Fibroblast of the aortic adventitia (primary cell): ENCODE data around the gene PALM3. TPM values are rescaled to one million over a fixed set of nuclear protein-coding genes. Genes with fewer than 3 reads are reported as not detected.
A peak's percentile ranks its signal among the peaks of the same experiment; 100 is the strongest.
"Not testable (repeated sequence)": the region's sequence is repeated elsewhere in the genome, so short reads cannot be mapped to it uniquely, and the experiment has no call there.

ENCODE experiments used
- DNase-seq: peaks from one replicate; pipeline ENCODE4 v3.0.0-alpha.2; 2010; ENCODE audit warnings: low read depth
- H3K4me3 ChIP-seq: 2 replicates; pipeline ENCODE4 v1.5.1; 2011; ENCODE audit warnings: low read depth, mild to moderate bottlenecking, control low read depth, low read length, moderate library complexity
- total RNA-seq: library from RNA; depleted of rRNA; stranded (reverse); fragments of >200 nt; gene quantifications from 2 replicates; pipeline ENCODE4 v1.2.3, GENCODE V29; 2012; ENCODE audit warnings: low replicate concordance
- TF ChIP-seq, protein P1 (sequence below): IDR thresholded peaks from 2 replicates; pipeline ENCODE4 v1.5.1; 2011; ENCODE audit warnings: mild to moderate bottlenecking, low read length, control low read depth, inconsistent platforms; ENCODE audit not compliant: insufficient read depth

PALM3 gene
- total RNA-seq, 1 donor, result not detected

DNA sequence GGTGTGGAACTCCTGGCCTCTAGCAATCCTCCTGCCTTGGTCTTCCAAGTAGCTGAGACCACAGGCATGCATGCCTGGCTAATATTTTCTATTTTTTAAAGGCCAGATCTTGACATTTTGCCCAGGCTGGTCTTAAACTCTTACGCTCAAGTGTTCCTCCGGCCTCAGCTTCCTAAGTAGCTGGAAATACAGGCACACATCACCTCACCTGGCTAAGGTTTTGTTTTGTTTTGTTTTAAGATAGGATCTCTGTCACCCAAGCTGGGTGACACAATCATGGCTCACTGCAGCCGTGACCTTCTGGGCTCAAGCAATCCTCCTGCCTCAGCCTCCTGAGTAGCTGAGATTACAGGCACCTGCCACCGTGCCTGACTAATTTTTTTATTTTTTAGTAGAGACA, 39.4 kb downstream of the PALM3 start:
- peak; percentile 64 for DNase-seq
- H3K4me3 ChIP-seq, result no peak overlapping the region
- TF ChIP-seq, protein P1, sequence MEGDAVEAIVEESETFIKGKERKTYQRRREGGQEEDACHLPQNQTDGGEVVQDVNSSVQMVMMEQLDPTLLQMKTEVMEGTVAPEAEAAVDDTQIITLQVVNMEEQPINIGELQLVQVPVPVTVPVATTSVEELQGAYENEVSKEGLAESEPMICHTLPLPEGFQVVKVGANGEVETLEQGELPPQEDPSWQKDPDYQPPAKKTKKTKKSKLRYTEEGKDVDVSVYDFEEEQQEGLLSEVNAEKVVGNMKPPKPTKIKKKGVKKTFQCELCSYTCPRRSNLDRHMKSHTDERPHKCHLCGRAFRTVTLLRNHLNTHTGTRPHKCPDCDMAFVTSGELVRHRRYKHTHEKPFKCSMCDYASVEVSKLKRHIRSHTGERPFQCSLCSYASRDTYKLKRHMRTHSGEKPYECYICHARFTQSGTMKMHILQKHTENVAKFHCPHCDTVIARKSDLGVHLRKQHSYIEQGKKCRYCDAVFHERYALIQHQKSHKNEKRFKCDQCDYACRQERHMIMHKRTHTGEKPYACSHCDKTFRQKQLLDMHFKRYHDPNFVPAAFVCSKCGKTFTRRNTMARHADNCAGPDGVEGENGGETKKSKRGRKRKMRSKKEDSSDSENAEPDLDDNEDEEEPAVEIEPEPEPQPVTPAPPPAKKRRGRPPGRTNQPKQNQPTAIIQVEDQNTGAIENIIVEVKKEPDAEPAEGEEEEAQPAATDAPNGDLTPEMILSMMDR, result no peak

DNA sequence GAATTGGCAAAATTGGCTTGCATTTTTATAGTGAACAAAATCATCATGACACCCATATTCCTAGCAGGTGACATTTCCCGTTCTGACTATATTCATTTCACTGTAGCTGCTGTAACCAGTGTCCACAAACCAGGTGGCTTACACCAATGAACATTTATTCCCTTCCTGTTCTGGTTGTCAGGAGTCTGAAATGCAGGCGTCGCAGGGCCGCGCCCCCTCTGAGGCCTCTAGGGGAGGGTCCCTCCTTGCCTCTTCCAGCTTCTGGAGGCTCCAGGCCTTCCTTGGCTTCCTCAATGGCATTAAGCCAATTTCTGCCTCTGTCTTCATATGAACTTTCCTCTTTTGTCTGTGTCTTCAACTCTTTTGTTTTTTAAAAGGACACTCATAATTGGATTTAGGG, 40.4 kb downstream of the PALM3 start:
- TF ChIP-seq, protein P1, result no peak
- no peak overlapping the region for H3K4me3 ChIP-seq

DNA sequence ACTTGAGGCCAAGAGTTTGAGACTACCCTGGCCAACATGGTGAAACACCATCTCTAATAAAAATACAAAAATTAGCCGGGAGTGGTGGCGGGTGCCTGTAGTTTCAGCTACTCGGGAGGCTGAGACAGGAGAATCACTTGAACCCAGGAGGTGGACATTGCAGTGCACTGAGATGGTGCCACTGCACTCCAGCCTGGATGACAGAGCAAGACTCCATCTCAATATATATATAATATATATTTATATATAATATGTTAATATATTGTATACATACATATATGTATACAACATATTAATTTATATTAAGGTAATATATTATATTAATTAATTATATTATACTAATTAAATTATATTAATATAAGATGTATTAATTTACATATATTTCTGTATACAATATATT, 42.1 kb downstream of the PALM3 start:
- H3K4me3 ChIP-seq, DNase-seq: not testable (repeated sequence)

More for the DNA sequence above, 40.4 kb downstream of the PALM3 start:
- DNase-seq, result no peak

DNA sequence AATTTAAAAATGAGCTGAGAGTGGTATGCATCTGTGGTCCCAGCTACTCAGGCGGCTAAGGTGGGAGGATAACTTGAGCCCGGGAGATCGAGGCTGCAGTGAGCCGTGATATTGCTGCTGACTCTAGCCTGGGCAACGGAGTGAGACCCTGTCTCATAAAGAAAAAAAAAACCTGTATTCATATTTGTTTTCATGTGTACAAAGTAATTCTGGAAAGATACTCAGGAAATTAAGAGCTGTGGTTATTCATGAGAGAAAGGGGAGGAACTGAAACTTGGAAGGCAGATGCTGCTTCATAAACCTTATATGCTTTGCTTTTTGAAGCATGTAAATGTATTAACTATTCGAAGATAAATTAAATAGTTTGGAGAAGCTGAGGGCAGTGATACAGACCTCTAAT, 42.8 kb downstream of the PALM3 start:
- DNase-seq, result no peak
- TF ChIP-seq, protein P1, result no peak
- no peak overlapping the region for H3K4me3 ChIP-seq

DNA sequence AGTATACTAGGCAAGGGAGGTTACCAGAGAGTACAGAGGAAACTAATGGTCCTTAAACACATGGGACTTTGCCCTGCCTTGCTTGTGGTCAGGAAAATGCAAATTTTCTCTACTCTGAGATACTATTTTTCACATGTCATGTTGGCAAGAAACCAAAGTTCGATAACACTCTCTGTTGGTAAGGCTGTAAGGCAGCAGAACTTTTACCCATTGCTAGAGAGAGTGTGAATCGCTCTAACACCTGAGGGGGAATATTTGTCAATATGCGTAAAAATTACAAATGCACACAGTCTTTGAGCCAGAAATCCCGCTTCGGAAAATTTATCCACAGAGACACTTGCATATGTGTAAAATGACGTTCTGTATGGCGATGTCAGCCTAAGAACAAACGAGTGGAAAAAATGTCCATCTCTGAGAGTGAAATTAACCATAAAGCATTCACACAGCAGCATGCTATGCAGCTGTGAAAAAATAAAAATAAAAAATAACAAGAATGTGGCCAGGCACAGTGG, 46.3 kb downstream of the PALM3 start:
- no peak for DNase-seq
- no peak overlapping the region for H3K4me3 ChIP-seq
- TF ChIP-seq, protein P1, result no peak

DNA sequence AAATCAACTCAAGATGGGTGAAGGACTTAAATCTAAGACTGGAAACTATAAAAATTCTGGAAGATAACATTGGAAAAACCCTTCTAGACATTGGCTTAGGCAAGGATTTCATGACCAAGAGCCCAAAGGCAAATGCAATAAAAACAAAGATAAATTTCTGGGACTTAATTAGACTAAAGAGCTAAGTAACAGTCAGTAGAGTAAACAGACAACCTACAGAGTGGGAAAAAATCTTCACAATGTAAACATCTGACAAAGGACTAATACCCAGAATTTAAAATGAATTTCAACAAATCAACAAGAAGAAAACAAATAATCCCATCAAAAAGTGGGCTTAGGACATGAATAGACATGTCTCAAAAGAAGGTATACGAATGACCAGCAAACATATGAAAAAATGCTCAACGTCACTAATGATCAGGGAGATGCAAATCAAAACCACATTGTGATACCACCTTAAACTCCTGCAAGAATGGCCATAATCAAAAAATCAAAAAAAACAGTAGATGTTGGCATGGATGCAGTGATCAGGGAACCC, 49.4 kb downstream of the PALM3 start:
- no peak overlapping the region for H3K4me3 ChIP-seq
- no peak for DNase-seq
- TF ChIP-seq, protein P1, result no peak

DNA sequence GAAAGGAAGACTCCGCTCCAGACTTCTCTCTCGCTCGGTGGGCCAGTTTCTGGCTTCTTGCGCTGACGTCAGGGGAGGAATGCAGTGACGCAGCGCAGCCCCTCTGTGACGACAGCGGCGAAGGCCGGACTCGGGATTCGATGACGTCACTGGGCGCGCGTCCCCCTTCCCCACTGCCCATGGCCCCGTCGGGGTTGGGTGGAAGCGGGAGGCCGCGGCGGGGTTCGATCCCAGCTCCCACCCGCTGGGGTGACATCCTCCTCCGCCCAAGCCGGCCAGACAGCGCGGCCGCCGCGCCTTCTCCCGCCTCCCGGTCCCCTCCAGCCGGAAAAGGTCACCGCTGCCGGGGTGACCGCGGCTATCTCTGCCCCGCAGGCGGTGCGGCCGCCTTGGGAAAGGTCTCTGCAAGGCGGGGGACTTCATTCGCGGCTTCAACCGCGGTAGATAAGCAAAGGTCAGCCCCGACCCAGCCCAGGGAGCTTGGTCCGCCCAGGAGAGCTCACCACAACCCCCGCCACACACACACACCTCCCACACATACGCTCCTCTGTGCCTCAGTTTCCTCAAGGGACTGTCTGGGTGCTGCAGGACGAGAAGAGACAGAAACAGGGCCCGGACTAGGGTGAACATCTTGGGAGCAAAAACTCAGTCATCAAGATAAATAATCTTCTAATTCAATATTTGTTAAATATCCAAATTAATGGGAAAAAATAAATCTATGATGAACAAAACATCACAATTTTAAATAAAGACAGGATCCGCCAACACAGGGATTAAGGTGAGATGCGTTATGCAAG, 54.9 kb downstream of the PALM3 start:
- no peak for DNase-seq
- H3K4me3 ChIP-seq, result peak overlapping the region; percentile 77
- TF ChIP-seq, protein P1, result no peak
